Loucy (cell line): ENCODE data around the gene STK33.
A peak's percentile ranks its signal among the peaks of the same experiment; 100 is the strongest.

Experiments
- H2AFZ ChIP-seq: fragments of 200-600 bp; sonication (generic); 2 replicates; pipeline ENCODE4 v1.6.0; 2016; ENCODE audit warnings: antibody characterized with exemption, mild to moderate bottlenecking, low read length, moderate library complexity
- H3F3A ChIP-seq: fragments of 200-600 bp; 2 replicates; pipeline ENCODE4 v1.6.0; 2016; ENCODE audit warnings: antibody characterized with exemption, low read depth, mild to moderate bottlenecking
- H3K27me3 ChIP-seq: fragments of 200-600 bp; sonication (generic); 2 replicates; pipeline ENCODE4 v1.6.1; 2014; ENCODE audit warnings: low read length, mild to moderate bottlenecking; ENCODE audit not compliant: insufficient read depth, poor library complexity, severe bottlenecking
- H3K36me3 ChIP-seq: fragments of 200-600 bp; sonication (generic); 2 replicates; pipeline ENCODE4 v1.6.1; 2016; ENCODE audit warnings: low read length; ENCODE audit not compliant: insufficient read depth
- H3K4me1 ChIP-seq: fragments of 200-600 bp; sonication (generic); 2 replicates; pipeline ENCODE4 v1.5.1; 2014; ENCODE audit warnings: low read length, mild to moderate bottlenecking; ENCODE audit not compliant: insufficient read depth, poor library complexity, severe bottlenecking
- H3K4me2 ChIP-seq: fragments of 200-600 bp; sonication (generic); 2 replicates; pipeline ENCODE4 v1.6.0; 2014; ENCODE audit warnings: antibody characterized with exemption, low read length, low read depth, mild to moderate bottlenecking; ENCODE audit not compliant: poor library complexity, severe bottlenecking
- H3K4me3 ChIP-seq: fragments of 200-600 bp; sonication (generic); 2 replicates; pipeline ENCODE4 v1.5.1; 2014; ENCODE audit warnings: low read length, mild to moderate bottlenecking, mixed read lengths; ENCODE audit not compliant: poor library complexity, severe bottlenecking
- H3K79me2 ChIP-seq: fragments of 200-600 bp; sonication (generic); 2 replicates; pipeline ENCODE4 v1.6.1; 2014; ENCODE audit warnings: low read length; ENCODE audit not compliant: insufficient read depth
- H3K9ac ChIP-seq: fragments of 200-600 bp; sonication (generic); 2 replicates; pipeline ENCODE4 v1.6.0; 2014; ENCODE audit warnings: mild to moderate bottlenecking, low read depth, low read length, moderate library complexity; ENCODE audit not compliant: poor library complexity, severe bottlenecking
- H3K9me2 ChIP-seq: fragments of 200-600 bp; sonication (generic); replicated peaks from 2 replicates; pipeline ENCODE4 v1.6.1; 2016; ENCODE audit warnings: low read depth, low read length, mixed read lengths
- H3K9me3 ChIP-seq: fragments of 200-600 bp; sonication (generic); 2 replicates; pipeline ENCODE4 v1.6.1; 2014; ENCODE audit warnings: mild to moderate bottlenecking, antibody characterized with exemption, low read length, low read depth; ENCODE audit not compliant: insufficient read depth
- H4K20me1 ChIP-seq: fragments of 200-600 bp; sonication (generic); 2 replicates; pipeline ENCODE4 v1.6.0; 2014; ENCODE audit warnings: antibody characterized with exemption, low read length, mild to moderate bottlenecking; ENCODE audit not compliant: insufficient read depth, poor library complexity, severe bottlenecking
- CTCF ChIP-seq: fragments of 200-600 bp; sonication (generic); conservative IDR thresholded peaks from 2 replicates; pipeline ENCODE4 v1.5.1; 2014; ENCODE audit warnings: mild to moderate bottlenecking, antibody characterized with exemption, low read length
- EZH2phosphoT487 ChIP-seq: fragments of 200-600 bp; IDR thresholded peaks from 2 replicates; pipeline ENCODE4 v1.6.1; 2018; ENCODE audit warnings: antibody characterized with exemption, mild to moderate bottlenecking, moderate library complexity, borderline replicate concordance

The STK33 gene

DNA sequence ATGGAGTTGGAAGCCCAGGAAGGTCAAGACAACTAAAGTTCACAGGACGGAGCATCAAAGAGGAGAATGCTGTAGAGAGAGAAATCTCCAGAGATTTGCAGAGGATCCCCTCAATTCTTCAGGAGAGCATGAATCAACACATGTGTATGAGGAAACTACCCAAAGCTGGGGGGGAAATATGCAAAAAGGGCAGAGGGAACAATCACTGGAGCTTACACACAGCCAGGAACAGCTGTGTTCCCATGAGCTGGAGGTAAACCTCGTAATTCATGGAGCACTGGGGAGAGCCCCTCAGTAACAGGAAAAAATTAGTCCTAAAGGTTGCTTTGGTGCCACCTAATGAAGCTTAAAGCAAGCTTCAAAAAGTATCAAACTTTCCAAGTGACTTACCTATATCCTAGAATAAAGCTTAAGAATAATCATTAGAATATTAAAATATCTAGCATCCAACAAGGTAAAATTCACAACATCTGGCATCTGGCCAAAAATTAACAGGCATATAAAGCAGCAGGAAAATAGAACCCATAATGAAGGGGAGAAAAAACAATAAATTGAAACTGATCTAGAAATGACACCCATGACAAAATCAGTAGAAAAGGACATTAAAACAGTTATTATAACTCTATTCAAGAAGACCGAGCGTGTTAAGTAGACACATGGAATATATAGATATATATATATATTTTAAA lies 134.2 kb downstream of the STK33 start:
- no peaks in the 10 kb centered on the region for H3K9me3 ChIP-seq
- no peak overlapping the region for H2AFZ ChIP-seq
- no peaks in the 10 kb centered on the region for H3K27me3 ChIP-seq
- no peak overlapping the region for H3K4me2 ChIP-seq
- H3K9ac ChIP-seq: no peak overlapping the region
- H3F3A ChIP-seq: no peaks in the 10 kb centered on the region
- H4K20me1 ChIP-seq: no peaks in the 10 kb centered on the region
- H3K4me3 ChIP-seq: no peak overlapping the region
- H3K36me3 ChIP-seq: no peaks in the 10 kb centered on the region
- H3K9me2 ChIP-seq: no peaks in the 10 kb centered on the region
- H3K4me1 ChIP-seq: no peaks in the 10 kb centered on the region
- TF ChIP-seq CTCF (no peak), EZH2phosphoT487 (no peak)
- no peaks in the 10 kb centered on the region for H3K79me2 ChIP-seq

GRCh38 chr11:8442301-8442700 lies 151.7 kb downstream of the STK33 start:
- Histone ChIP-seq H3K9me2 (no peaks in the 10 kb centered on the region), H3K36me3 (no peaks in the 10 kb centered on the region; the same call in 1 of the 2 replicates), H3K27me3 (no peaks in the 10 kb centered on the region), H3F3A (no peaks in the 10 kb centered on the region), H3K9ac (peak overlapping the region; percentile 60), H3K9me3 (no peaks in the 10 kb centered on the region), H3K79me2 (no peaks in the 10 kb centered on the region), H3K4me3 (peak overlapping the region; percentile 48), H4K20me1 (no peaks in the 10 kb centered on the region), H3K4me2 (peak overlapping the region; percentile 55), H2AFZ (peak overlapping the region; percentile 65; the same call in 1 of the 2 replicates), H3K4me1 (peaks cover 16% of the 10 kb centered on the region)
- TF ChIP-seq CTCF (no peak), EZH2phosphoT487 (no peak)

DNA sequence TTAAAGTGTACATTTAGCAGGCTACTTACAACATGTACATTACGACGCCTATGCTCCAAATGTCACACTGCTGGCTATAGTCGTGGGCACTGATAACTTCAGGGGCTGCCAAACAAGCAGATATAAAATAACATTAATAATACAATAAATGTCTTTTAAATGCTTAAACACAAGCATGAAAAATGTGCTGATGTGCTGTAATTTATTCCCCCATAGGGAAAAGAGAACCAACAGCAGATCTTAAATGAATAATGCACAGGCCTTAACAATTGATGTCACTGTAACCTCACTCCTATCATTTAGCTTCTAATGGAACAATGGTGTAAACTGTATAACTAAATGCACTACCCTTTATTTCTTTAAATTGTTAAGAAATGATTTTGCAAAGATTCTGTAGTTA lies 153.4 kb downstream of the STK33 start:
- TF ChIP-seq CTCF (no peak), EZH2phosphoT487 (no peak)
- no peak overlapping the region for H2AFZ ChIP-seq
- no peaks in the 10 kb centered on the region for H3K9me3 ChIP-seq
- peaks cover 16% of the 10 kb centered on the region for H3K4me1 ChIP-seq
- no peak overlapping the region for H3K4me2 ChIP-seq
- H3F3A ChIP-seq: no peaks in the 10 kb centered on the region
- H3K36me3 ChIP-seq: no peaks in the 10 kb centered on the region; the same call in 1 of the 2 replicates
- H3K9me2 ChIP-seq: no peaks in the 10 kb centered on the region
- no peak overlapping the region for H3K4me3 ChIP-seq
- no peak overlapping the region for H3K9ac ChIP-seq
- no peaks in the 10 kb centered on the region for H4K20me1 ChIP-seq
- no peaks in the 10 kb centered on the region for H3K27me3 ChIP-seq
- H3K79me2 ChIP-seq: no peaks in the 10 kb centered on the region
